SK-N-MC (cell line): ENCODE measurements around the gene KPNA1.

Experiments
- EZH2 ChIP-seq: fragments of 200-600 bp; sonication (generic); IDR thresholded peaks from one replicate; pipeline ENCODE4 v1.6.1; 2017; ENCODE audit warnings: antibody characterized with exemption
- FOXP2 ChIP-seq: optimal IDR thresholded peaks from 2 replicates; pipeline ENCODE3; 2011; ENCODE audit warnings: mild to moderate bottlenecking, moderate library complexity; ENCODE audit not compliant: insufficient read depth; ENCODE audit errors: extremely low read length, control extremely low read depth
- POLR2AphosphoS5 ChIP-seq: IDR thresholded peaks from 2 replicates; pipeline ENCODE4 v1.6.1; 2012; ENCODE audit warnings: mild to moderate bottlenecking, low read depth, low read length, borderline replicate concordance

DNA sequence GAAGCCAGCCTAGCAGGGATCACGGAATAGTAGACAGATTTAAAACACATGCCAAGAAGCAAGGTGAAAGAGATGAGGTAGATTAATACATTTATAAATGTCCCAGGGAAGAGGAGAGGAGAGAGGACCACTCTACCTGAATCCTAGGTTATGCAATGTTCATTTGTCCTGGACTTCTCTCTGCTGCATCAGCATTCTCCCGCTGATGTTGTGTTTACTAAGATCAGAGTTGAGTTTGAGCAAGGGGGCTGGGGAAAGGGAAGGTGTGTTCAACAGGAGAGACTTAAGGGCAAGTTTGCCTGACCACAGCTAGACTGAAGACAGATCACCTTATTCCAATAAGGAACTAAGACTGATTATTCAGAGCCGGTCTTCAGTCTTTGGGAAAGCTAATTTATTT lies 1.1 kb upstream of the KPNA1 start:
- TF ChIP-seq EZH2 (no peak), POLR2AphosphoS5 (no peak), FOXP2 (no peak)
